Liver (tissue), 3 donors: ENCODE measurements around the gene ETV3L.

Experiments
- ATF3 ChIP-seq: IDR thresholded peaks from 2 replicates; pipeline ENCODE4 v1.6.1; 2016; ENCODE audit warnings: antibody characterized with exemption
- CTCF ChIP-seq: fragments of 150-350 bp; IDR thresholded peaks from 2 replicates; pipeline ENCODE4 v1.5.1; 2017; ENCODE audit warnings: improper control_type of control experiment, low read depth, low read length; ENCODE audit not compliant: missing input control
- EGR1 ChIP-seq, 2 donors: IDR thresholded peaks; 2 replicates each; pipeline ENCODE4 v1.6.1; 2016 to 2018; ENCODE audit warnings: antibody characterized with exemption in 2 of 2, low read depth in 2 of 2
- FOXA1 ChIP-seq: IDR thresholded peaks from 2 replicates; pipeline ENCODE4 v1.6.1; 2016; ENCODE audit warnings: antibody characterized with exemption
- GABPA ChIP-seq, 2 donors: IDR thresholded peaks in 1 of 2; conservative IDR thresholded peaks in 1 of 2; 2 replicates each; pipeline ENCODE4 v1.6.1; 2016; ENCODE audit warnings: antibody characterized with exemption in 2 of 2, mild to moderate bottlenecking in 1 of 2, moderate library complexity in 1 of 2
- HNF4G ChIP-seq: IDR thresholded peaks from 2 replicates; pipeline ENCODE4 v1.6.1; 2016; ENCODE audit warnings: antibody characterized with exemption
- JUND ChIP-seq, 2 donors: IDR thresholded peaks; 2 replicates each; pipeline ENCODE4 v1.6.1; 2016; ENCODE audit warnings: antibody characterized with exemption in 2 of 2
- RAD21 ChIP-seq, 2 donors: IDR thresholded peaks; 2 replicates each; pipeline ENCODE4 v1.6.1; 2016; ENCODE audit warnings: antibody characterized with exemption in 2 of 2, mild to moderate bottlenecking in 2 of 2
- SP1 ChIP-seq: IDR thresholded peaks from 2 replicates; pipeline ENCODE4 v1.6.1; 2018; ENCODE audit warnings: antibody characterized with exemption, mild to moderate bottlenecking
- TAF1 ChIP-seq: conservative IDR thresholded peaks from 2 replicates; pipeline ENCODE4 v1.6.1; 2016; ENCODE audit warnings: antibody characterized with exemption, mild to moderate bottlenecking
- YY1 ChIP-seq: IDR thresholded peaks from 2 replicates; pipeline ENCODE4 v1.6.1; 2016; ENCODE audit warnings: antibody characterized with exemption, mild to moderate bottlenecking
- ZBTB33 ChIP-seq: IDR thresholded peaks from 2 replicates; pipeline ENCODE4 v1.6.1; 2016; ENCODE audit warnings: antibody characterized with exemption
- TF ChIP-seq, protein P1 (sequence below): IDR thresholded peaks from 2 replicates; pipeline ENCODE4 v1.6.1; 2016; ENCODE audit warnings: antibody characterized with exemption
- TF ChIP-seq, protein P2 (sequence below): IDR thresholded peaks from 2 replicates; pipeline ENCODE4 v1.6.1; 2016; ENCODE audit warnings: antibody characterized with exemption, mild to moderate bottlenecking
- donor health status: healthy.
- donor health status: healthy.

DNA sequence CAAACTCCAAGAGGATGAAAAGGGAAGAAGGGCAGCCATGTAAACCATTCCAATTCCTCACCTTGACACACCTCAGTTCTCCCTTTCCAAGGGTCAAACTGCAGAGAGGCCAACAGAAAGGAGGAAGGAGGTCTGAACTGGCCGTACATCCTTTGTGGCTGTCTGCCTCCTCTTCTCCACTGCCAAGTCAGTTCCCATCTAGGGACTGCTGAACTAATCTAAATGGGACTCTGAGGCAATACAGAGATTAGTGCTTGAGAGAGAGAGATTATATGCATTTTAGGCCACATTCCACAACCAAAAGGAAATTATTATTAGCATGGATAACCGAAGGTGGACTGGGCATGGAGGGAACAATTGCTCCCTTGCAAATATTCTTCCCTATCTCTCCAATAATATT is 56.8 kb downstream of the ETV3L start:
- TF ChIP-seq CTCF (no peak), GABPA (IDR thresholded peaks at IDR 0.05 in 1 of 2, conservative IDR thresholded peaks at IDR 0.05 in 1 of 2) (no peak), ATF3 (no peak), TAF1 (no peak), HNF4G (no peak), YY1 (no peak), JUND (IDR thresholded peaks at IDR 0.05) (no peak), RAD21 (IDR thresholded peaks at IDR 0.05) (no peak), FOXA1 (no peak), SP1 (no peak), EGR1 (IDR thresholded peaks at IDR 0.05; ENCODE audit: low read depth in 2 of 2) (no peak), ZBTB33 (no peak)
- TF ChIP-seq, protein P1, sequence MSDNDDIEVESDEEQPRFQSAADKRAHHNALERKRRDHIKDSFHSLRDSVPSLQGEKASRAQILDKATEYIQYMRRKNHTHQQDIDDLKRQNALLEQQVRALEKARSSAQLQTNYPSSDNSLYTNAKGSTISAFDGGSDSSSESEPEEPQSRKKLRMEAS, result no peak
- TF ChIP-seq, protein P2, sequence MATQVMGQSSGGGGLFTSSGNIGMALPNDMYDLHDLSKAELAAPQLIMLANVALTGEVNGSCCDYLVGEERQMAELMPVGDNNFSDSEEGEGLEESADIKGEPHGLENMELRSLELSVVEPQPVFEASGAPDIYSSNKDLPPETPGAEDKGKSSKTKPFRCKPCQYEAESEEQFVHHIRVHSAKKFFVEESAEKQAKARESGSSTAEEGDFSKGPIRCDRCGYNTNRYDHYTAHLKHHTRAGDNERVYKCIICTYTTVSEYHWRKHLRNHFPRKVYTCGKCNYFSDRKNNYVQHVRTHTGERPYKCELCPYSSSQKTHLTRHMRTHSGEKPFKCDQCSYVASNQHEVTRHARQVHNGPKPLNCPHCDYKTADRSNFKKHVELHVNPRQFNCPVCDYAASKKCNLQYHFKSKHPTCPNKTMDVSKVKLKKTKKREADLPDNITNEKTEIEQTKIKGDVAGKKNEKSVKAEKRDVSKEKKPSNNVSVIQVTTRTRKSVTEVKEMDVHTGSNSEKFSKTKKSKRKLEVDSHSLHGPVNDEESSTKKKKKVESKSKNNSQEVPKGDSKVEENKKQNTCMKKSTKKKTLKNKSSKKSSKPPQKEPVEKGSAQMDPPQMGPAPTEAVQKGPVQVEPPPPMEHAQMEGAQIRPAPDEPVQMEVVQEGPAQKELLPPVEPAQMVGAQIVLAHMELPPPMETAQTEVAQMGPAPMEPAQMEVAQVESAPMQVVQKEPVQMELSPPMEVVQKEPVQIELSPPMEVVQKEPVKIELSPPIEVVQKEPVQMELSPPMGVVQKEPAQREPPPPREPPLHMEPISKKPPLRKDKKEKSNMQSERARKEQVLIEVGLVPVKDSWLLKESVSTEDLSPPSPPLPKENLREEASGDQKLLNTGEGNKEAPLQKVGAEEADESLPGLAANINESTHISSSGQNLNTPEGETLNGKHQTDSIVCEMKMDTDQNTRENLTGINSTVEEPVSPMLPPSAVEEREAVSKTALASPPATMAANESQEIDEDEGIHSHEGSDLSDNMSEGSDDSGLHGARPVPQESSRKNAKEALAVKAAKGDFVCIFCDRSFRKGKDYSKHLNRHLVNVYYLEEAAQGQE, result no peak
